Right cardiac atrium (tissue), 5 donors: Measurements from ENCODE around the gene ST7. TPM values are rescaled to one million over a fixed set of nuclear protein-coding genes. Genes with fewer than 3 reads are reported as not detected.

Source experiments
- ATAC-seq, 2 donors: fragments of 200-7000 bp; cut with Tn5 transposase; one replicate each; pipeline versions ENCODE4 v1.8.0 to v1.9.1; 2020; ENCODE audit warnings: moderate library complexity in 2 of 2, mild to moderate bottlenecking in 1 of 2
- DNase-seq, 3 donors: peaks; one replicate each; pipeline ENCODE4 v3.0.0-alpha.2; 2020
- H3K27ac ChIP-seq: one replicate; pipeline ENCODE4 v1.5.1; 2013; ENCODE audit warnings: mild to moderate bottlenecking, low read length, control low read depth, moderate library complexity
- H3K27me3 ChIP-seq: one replicate; pipeline ENCODE4 v1.6.1; 2013; ENCODE audit not compliant: control insufficient read depth, insufficient read depth
- H3K4me1 ChIP-seq: one replicate; pipeline ENCODE4 v1.6.1; 2013; ENCODE audit warnings: low read length; ENCODE audit not compliant: control insufficient read depth, insufficient read depth
- H3K4me3 ChIP-seq: one replicate; pipeline ENCODE4 v1.5.1; 2013; ENCODE audit warnings: low read length, control low read depth
- H3K9me3 ChIP-seq: one replicate; pipeline ENCODE4 v1.6.1; 2013; ENCODE audit warnings: low read length; ENCODE audit not compliant: control insufficient read depth
- WGBS: extraction: QIAGEN DNeasy Blood & Tissue Kit; methylation state at CpG from one replicate; pipeline ENCODE4 v1.1.7; 2013; 5-methylcytosine and 5-hydroxymethylcytosine counted together
- intact Hi-C, 4 donors: fragments of 100-400 bp; cut with DNase I; formaldehyde crosslinking; loops; one replicate each; pipeline versions ENCODE4 v1.11.0 to v1.14.0; 2022 to 2023
- microRNA-seq, 2 donors: library from miRNA; unstranded; fragments of <30 nt; microRNA quantifications; one replicate each; pipeline ENCODE4 v1.2.0, GENCODE V29; 2020 to 2021
- polyA plus RNA-seq: library from polyadenylated mRNA; stranded (reverse); fragments of 200-250 nt; gene quantifications from one replicate; pipeline ENCODE4 v1.2.3, GENCODE V29; 2013
- total RNA-seq, 4 donors: library from RNA; stranded (reverse); fragmentation: NEBNext Ultra II Directional; extraction: Animal tissue kit (Norgen Biotek cat#: 25700); gene quantifications; one replicate each; pipeline ENCODE4 v1.2.1, GENCODE V29; 2021
- donor health status: healthy with polysubstance abuse.
- donor health status: DM: no; HTN: yes; CAD: no.
- donor health status: DM: no; HTN: no; CAD: no.
- donor health status: DM: no; HTN: yes; CAD: no; lungs with severe emphysema.
- donor health status: DM: yes; HTN: yes; CAD: no.

Gene ST7
- total and polyA plus RNA-seq, 5 donors, result 25.0 to 36.8 (median 35.8) TPM

DNA sequence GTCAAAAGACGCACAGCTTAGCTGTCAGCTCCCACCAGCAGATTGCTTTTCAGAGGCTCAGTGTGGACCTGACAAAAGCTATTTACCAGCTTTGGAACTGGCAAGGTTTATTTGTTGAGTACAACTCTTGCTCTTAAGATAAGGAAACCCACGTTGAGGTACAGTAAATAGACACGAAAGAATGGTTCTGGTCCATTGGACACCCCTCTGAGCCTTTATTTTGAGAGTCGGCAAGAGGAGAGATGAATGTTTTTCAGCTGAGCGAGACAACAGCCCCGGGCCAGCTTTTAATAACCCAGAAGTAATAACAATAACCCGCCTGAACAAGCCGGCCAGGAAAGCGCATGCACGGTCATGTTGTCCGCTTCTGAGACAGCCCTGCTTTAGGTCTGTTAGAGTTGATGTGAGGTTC lies 320.5 kb downstream of the ST7 start:
- intact Hi-C loops, result no loop called here
- DNase-seq, result no peak

DNA sequence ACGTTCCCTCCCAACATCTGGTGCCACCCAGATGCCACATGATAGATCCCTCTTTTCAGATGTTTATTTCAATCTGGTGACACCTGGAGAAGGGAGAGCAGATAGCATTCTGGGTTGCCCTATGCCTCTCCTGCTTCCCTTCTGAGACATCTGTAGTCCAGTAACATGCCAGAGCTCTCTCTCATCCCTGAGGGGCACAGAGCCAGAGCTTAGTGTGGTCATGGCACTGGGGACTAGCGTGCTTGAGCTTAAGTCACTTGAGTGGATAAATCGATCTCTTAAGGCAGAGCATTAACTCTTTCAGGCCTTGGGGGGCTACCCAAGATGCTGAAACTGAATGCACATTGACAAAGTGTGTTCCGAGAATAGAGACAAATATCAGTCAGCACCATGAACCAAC lies 321.6 kb downstream of the ST7 start:
- no peaks in the 10 kb centered on the region for H3K4me1 ChIP-seq
- no peaks in the 10 kb centered on the region for H3K9me3 ChIP-seq
- H3K27me3 ChIP-seq, result no peaks in the 10 kb centered on the region
- H3K27ac ChIP-seq, result no peak overlapping the region
- intact Hi-C loops, result no loop called here
- 67% methylated on average over 4 of the region's 4 CpGs for WGBS
- DNase-seq (no peak), ATAC-seq (no peak)
- H3K4me3 ChIP-seq, result no peak overlapping the region

More for the DNA sequence above, 320.5 kb downstream of the ST7 start:
- Histone ChIP-seq H3K27me3 (no peaks in the 10 kb centered on the region), H3K4me3 (no peak overlapping the region), H3K4me1 (no peaks in the 10 kb centered on the region), H3K9me3 (no peaks in the 10 kb centered on the region), H3K27ac (no peak overlapping the region)
- ATAC-seq, result no peak
- WGBS, result 67% methylated on average over 11 of the region's 11 CpGs

DNA sequence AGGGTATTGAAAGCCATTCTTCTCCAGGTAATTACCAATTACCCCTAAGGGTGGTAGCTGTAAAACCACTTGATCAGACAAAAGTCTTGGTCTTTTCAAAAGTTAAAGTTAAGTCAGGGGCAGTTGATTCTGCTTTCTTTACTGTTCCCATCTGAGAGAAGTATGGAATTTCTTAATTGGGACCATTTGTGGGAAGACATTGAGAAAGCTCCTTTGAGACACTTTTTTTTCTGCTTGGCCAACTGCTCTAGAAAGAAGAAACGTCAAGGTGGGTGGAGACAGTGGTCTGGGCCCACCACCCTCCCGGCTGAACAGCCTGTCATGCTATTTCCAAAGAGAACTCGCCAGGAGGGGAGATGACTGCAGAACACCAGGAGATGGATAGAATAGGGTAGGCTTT lies 324.3 kb downstream of the ST7 start:
- 83% methylated on average over 3 of the region's 3 CpGs for WGBS

DNA sequence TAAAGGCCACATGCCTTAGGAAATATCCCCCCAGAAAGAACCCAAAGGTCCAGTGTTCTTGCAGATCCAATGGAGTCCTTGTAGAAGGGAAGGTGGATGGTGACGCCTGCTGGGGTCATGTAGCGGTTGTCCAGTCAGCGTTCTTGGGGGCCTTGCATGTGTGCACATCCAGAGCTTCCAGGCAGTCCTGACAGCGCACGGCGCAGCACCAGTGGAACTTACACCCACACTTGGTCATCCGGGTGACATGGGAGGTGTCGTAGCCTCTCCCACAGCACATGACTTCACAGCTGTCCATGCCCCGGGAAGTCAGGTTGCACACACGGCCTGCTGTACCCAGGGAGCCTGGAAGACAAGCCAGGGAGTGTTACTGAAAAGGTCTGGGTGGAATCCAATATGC lies 324.7 kb downstream of the ST7 start:
- no peaks in the 10 kb centered on the region for H3K9me3 ChIP-seq
- H3K27me3 ChIP-seq, result no peaks in the 10 kb centered on the region
- DNase-seq, result no peak
- ATAC-seq, result peak in 1 of 2 donors; percentile 19
- no peaks in the 10 kb centered on the region for H3K4me1 ChIP-seq
- H3K27ac ChIP-seq, result no peak overlapping the region
- 96% methylated on average over 10 of the region's 10 CpGs for WGBS
- intact Hi-C loops, result no loop called here
- H3K4me3 ChIP-seq, result no peak overlapping the region

More for the DNA sequence above, 324.3 kb downstream of the ST7 start:
- intact Hi-C loops, result no loop called here
- ATAC-seq (no peak), DNase-seq (no peak)
- Histone ChIP-seq H3K9me3 (no peaks in the 10 kb centered on the region), H3K4me1 (no peaks in the 10 kb centered on the region), H3K27ac (no peak overlapping the region), H3K27me3 (no peaks in the 10 kb centered on the region), H3K4me3 (no peak overlapping the region)

DNA sequence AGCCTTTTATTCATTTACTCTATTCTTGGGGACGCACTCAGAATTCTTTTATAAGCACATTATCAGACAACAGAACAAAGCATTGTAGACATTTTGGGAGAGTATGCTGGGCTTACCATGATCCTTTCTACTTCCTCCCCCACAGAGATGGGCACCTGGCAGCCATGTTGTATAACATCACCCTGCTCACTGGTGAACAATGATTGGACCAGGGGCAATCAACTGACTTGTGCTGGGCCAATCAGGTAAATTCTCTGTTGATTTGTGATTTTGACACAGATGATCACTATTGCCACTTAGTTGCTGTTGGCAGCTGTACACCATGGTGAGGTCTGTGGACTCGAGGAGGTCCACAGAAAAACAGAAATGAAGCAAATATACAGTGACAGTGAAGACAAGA lies 325.9 kb downstream of the ST7 start:
- no peak for ATAC-seq
- H3K9me3 ChIP-seq, result no peaks in the 10 kb centered on the region
- H3K4me1 ChIP-seq, result no peaks in the 10 kb centered on the region
- intact Hi-C loops, result no loop called here
- no peaks in the 10 kb centered on the region for H3K27me3 ChIP-seq
- no peak overlapping the region for H3K4me3 ChIP-seq
- WGBS, result 92% methylated on average over 2 of the region's 2 CpGs
- no peak overlapping the region for H3K27ac ChIP-seq
- DNase-seq, result no peak

Small RNAs within 50 kb of the gene (microRNA-seq; reads per million reads assigned to microRNA genes)
- gene MIR6132, result 0 reads per million in 2 donors

Other genes starting within 250 kb of the ST7 start
- 100 to 1,000 TPM; 318 to 447 (median 349) TPM for gene CAPZA2, start 90.9 kb upstream of the ST7 start, total RNA-seq
- 71.9 TPM for gene CAPZA2, start 90.9 kb upstream of the ST7 start, polyA plus RNA-seq